Stimulated activated CD8-positive, alpha-beta memory T cell treated with anti-CD3 and anti-CD28 coated beads, Interleukin-15, amount 100 ng/mL, for 48 hours (primary cell): ENCODE results near the gene SART3.
"Not testable (repeated sequence)": the region's sequence is repeated elsewhere in the genome, so short reads cannot be mapped to it uniquely, and the experiment has no call there.

ENCODE experiments used
- DNase-seq, 2 donors: peaks; one replicate each; pipeline ENCODE4 v3.0.0-alpha.2; 2020; ENCODE audit warnings: low read depth in 2 of 2

SART3 gene

GRCh38 chr12:108580531-108580930, 19.6 kb upstream of the SART3 start:
- DNase-seq, result no peak

- no peak for DNase-seq
Observed at GRCh38 chr12:108578813-108579212, 17.8 kb upstream of the SART3 start.

- no peak for DNase-seq
Observed at GRCh38 chr12:108578264-108578663, 17.3 kb upstream of the SART3 start.

GRCh38 chr12:108577458-108577857, 16.5 kb upstream of the SART3 start:
- no peak for DNase-seq

- DNase-seq, result no peak
Observed at GRCh38 chr12:108576660-108577234, 15.8 kb upstream of the SART3 start.

- no peak for DNase-seq
Observed at GRCh38 chr12:108575199-108575912, 14.4 kb upstream of the SART3 start.

GRCh38 chr12:108574276-108574675, 13.3 kb upstream of the SART3 start:
- not testable (repeated sequence) for DNase-seq

- DNase-seq, result no peak
Observed at GRCh38 chr12:108573317-108573716, 12.3 kb upstream of the SART3 start.

- no peak for DNase-seq
Observed at GRCh38 chr12:108572166-108572790, 11.3 kb upstream of the SART3 start.

- DNase-seq, result no peak
Observed at GRCh38 chr12:108571609-108572165, 10.7 kb upstream of the SART3 start.

- DNase-seq, result no peak
Observed at GRCh38 chr12:108570743-108571608, 10.0 kb upstream of the SART3 start.

- DNase-seq, result peak; percentile 54 to 64
Observed at GRCh38 chr12:108568338-108569154, 7.6 kb upstream of the SART3 start.

- DNase-seq, result no peak
Observed at GRCh38 chr12:108567406-108568337, 6.7 kb upstream of the SART3 start.

GRCh38 chr12:108566452-108566851, 5.5 kb upstream of the SART3 start:
- no peak for DNase-seq

GRCh38 chr12:108565976-108566375, 5.0 kb upstream of the SART3 start:
- peak in 1 of 2 donors; percentile 44 for DNase-seq

GRCh38 chr12:108565146-108565545, 4.2 kb upstream of the SART3 start:
- no peak for DNase-seq

- DNase-seq, result no peak
Observed at GRCh38 chr12:108564724-108565123, 3.8 kb upstream of the SART3 start.

- no peak for DNase-seq
Observed at GRCh38 chr12:108563804-108564151, 2.8 kb upstream of the SART3 start.

- peak; percentile 80 to 82 for DNase-seq
Observed at GRCh38 chr12:108563136-108563803, 2.3 kb upstream of the SART3 start.
